GM12892 (cell line): ENCODE measurements around the gene OGFOD1.

Experiments
- POLR2A ChIP-seq: IDR thresholded peaks from 2 replicates; pipeline ENCODE4 v1.6.1; 2011; ENCODE audit warnings: low read depth, low read length, control low read depth
- POLR2AphosphoS5 ChIP-seq: IDR thresholded peaks from 2 replicates; pipeline ENCODE4 v1.6.1; 2011; ENCODE audit warnings: low read depth, low read length, control low read depth
- TAF1 ChIP-seq: IDR thresholded peaks from 2 replicates; pipeline ENCODE4 v1.6.1; 2011; ENCODE audit warnings: low read depth, mild to moderate bottlenecking, control low read depth, low read length, borderline replicate concordance

DNA sequence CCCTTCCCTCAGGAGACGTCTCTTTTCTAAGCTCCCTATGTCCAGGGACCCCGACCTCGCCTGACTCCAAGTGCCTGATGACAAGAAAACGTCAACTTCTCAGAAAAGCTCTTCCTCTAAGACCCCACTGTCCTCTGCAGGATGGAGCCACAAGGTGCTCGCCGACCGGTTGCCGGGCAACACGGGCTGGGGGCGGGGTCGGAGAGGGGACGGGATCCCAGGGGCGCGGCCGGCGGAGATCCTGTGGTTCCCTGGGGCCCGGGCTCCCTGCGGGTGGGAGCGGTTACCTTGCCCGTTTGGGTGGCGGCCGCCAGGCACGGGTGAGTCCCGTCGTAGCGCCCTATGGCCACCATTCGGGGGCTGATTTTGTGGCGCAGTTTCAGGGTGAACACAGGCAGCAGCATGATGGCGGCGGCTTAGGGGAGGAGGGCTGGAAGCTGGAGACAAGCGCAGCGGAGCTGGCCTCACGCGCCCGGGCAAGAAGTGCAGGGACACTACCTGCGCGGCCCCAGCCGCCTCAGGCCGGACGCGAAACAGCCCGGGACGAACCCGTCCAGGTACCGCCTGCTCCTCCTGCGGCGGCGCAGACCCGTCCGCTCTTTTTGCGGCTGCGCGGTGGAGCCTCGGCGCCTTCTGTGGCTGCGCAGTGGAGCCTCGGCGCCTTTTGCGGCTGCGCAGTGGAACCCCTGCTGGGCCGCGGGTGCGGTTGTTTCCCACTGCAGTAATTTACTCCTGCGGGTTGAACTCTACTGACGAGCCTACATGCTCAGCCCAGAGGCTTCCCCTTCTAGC, 68.3 kb downstream of the OGFOD1 start, which contains the start of gene BBS2:
- TF ChIP-seq POLR2A (peak; percentile 75; the same call in 1 of the 2 replicates), POLR2AphosphoS5 (peak; percentile 60; the same call in 1 of the 2 replicates), TAF1 (0 out of 2 replicates have a peak, but pooled peaks have one; percentile 17)
